ENCODE measurements around the gene GRID2.

The GRID2 gene

GRCh38 chr4:92535599-92535998, 231.8 kb downstream of the GRID2 start:
- DNase-seq: no peak

- DNase-seq: no peak
Observed at GRCh38 chr4:92551616-92552015, 247.8 kb downstream of the GRID2 start.

DNA sequence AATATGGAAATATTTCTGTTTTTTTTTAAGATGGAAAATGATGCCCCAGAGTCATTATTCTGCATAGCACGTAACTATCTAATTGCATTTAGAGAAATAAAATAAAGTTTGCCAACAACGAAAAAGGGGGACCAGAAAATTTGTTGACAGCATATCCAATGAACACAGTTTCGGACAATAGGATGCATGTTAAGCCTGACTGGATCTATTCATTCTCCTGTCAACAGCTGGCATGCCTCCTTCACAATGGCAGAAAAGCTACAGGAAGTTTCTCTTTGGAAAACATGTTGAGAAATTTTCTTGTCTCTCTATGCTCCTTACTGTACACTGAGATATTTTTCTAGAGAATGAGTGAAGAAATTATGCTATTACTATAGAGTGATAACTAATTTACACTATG, 262.5 kb downstream of the GRID2 start:
- DNase-seq: no peak

DNA sequence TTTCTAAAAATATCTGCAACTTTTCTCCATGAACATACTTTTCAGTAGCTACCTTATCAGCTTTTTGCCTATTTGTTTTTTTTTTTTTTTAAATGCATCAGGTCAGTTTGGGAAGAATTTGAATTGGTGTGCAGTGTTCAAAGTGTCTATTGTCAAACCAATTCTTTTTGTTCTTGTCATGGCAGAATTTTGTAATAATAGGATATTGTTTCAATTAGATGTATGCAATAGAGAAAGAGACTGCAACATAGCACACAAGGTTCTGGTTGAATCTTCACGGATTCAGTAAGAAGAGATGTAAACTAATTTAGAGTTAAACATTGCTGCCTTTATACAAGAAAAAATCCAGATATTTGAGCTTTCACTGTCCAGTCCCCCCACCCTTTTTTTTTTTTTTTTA, 277.1 kb downstream of the GRID2 start:
- DNase-seq: no peak

DNA sequence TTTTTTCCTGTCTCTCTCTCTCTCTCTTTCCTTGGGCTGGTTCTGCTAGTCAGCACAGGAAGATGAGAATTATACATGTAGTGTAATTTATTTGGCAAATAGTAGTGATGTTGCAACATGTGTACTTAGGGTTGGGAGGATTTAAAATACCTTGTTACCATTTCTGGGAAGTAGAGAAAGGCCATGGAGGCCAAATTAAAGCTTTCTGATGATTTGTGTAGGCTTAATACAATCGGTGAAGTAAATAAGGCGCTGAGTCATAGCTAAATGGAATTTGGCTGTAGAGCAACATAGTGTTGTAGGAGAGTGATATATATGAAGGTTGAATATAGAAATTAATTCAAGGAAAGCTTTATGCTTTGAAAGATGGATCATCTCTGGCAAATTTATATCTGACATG, 295.3 kb downstream of the GRID2 start:
- DNase-seq: no peak

DNA sequence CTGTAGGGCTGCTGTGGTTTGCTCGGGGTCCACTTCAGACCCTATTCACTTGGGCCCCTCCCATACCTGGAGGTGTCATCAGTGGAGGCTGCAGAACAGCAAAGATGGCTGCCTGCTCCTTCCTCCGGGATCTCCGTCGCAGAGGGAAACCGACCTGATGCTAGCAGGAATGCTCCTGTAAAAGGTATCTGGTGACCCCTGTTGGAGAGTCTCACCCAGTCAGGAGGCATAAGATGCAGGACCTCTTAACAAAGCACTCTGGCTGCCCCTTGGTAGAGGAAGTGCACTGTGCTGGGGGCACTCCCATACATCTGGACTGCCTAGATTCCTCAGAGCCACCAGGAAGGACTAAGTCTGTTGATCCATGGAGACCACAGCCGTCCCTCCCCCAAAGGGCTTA, 296.9 kb downstream of the GRID2 start:
- no peak for DNase-seq

DNA sequence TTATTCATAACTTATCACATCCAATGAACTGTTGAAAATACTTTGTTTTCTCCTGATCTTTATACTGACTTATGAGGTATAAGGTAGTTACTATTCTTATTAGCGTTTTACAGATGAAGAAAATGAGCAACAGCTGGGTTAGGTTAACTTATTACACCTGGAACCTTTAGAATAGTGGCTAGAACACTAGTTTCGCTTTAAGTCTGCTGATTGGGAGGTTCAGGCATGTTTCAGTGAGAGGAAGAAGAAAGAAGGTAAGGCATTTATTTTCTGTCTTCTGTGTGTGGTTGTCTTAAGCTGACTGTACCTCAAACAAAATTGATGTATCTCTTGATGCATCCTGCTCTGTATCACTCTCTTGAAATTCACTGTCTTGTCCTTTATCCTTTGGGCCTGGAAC, 302.5 kb downstream of the GRID2 start:
- no peak for DNase-seq

DNA sequence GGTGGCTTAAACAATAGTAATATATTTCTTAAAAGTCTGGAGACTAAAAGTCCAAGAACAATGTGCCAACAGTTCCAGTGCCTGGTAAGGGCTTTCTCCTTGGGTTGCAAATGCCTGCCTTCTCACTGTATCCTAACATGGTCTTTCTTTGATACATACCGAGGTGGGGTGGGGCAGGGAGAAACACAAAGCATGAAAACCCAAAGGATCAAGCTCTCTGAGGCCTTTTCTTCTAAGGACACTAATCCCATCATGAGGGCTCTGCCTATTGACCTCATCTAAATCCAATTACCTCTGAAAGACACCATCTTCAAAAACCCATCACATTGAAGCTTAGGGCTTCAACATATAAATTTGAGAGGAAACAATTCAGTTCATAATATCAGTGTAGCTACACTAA, 311.3 kb downstream of the GRID2 start:
- no peak for DNase-seq

DNA sequence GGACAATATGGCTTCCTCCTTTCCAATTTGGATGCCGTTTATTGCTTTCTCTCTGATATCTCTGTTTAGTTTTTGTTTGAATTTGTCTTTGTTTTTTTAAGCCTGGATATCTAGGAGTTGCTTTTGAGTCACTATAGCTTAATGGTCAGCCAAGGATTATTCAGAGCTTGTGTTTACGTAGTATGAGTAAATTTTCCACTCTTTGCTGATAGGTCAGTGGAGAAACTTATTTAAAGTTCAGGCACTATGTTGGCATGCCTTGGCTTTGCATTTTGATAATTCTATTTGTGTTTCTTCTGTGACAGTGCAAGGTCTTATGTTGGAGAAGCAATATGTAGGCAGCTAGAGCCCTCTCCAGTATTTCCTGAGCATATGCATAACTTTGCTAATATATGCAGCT, 315.2 kb downstream of the GRID2 start:
- no peak for DNase-seq

DNA sequence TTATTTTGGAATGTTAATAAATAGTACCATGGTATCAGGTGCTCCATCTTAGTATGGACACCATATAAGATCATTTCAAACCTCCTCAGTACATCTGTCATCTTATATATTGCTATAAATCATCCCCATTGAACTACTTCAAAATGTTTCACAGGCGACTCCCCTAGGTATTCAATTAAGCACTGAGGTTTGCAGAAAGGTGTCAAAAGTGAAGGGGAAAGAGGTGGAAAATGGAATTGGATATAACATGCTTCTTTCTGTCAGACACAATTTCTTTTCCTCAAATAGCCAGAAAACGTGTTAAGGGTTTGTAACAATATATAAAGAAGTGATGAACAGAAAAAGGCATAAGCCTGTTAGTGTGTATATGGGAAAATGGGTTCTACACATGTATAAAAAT, 325.5 kb downstream of the GRID2 start:
- DNase-seq: no peak

DNA sequence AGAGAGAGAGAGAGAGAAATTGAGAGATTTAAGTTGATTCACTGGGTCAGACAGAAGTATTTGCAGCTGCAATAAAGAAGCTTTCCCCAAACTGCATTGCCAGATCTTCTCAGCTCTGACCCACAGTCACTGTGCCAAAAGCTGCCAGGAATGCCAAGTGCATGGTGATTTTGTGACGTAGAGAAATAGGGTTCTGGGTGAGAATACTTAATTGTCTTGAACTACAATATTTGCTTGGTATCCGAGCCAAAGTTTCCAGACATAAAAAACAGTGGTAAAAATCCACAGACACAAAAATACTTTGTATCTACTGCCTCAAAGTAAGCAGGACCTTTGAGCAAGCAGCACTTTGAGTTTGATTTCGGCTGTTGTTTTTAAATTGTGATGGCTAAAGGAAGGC, 331.1 kb downstream of the GRID2 start:
- no peak for DNase-seq

DNA sequence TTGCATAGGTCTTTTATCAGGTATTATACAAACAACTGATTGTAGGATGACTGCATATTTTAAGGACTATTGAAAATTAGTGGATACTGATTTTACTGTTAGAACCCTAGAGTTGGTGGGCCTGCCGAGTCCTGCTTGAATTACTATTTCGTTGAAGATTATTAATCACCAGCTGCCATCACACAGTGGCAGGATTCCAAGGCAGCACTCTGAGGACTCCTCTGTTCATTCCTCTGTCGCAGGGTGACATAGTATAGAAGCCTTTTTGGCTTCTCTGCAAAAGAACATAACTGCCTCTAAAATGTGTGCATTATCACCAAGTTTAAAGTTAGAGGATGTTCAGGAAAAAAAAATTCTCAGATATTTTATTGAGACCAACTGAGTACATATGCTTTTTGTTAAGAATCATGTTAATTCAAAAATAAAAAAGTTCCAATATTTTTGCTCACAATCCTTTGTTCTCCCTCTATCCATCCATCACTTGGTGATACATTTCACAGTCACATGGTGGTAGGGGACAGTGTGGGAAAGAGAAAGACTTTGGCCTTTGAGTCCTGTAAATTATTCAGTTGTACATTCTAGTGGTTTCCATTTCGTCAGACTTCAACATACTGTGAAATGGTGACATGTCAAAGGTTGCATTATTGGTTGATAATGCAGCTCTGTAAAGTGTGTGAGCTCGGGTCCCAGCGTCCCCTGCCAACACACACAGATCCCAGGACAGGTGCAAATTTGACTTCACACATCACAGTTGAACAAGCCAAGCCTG, 332.5 kb downstream of the GRID2 start:
- DNase-seq: no peak

DNA sequence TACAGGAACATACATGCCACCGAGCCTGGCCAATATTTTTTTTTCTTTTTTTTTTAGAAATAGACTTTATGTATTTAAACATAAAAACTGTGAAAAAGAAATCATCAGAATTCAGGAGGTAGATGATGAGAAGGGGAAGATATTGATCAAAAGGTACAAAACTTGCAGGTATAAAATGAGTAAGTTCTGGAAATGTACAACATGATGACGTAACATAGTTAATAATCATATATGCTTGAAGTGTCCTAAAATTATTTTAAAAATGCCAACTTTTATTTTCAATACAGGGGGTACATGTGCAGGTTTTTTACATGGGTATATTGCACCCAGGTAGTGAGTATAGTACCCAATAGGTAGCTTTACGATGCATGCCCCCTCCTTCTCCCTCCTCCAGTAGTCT, 337.6 kb downstream of the GRID2 start:
- no peak for DNase-seq

GRCh38 chr4:92646826-92647225, 343.1 kb downstream of the GRID2 start:
- no peak for DNase-seq

- DNase-seq: no peak
Observed at GRCh38 chr4:92651536-92651935, 347.8 kb downstream of the GRID2 start.

- no peak for DNase-seq
Observed at GRCh38 chr4:92654084-92654483, 350.3 kb downstream of the GRID2 start.

- DNase-seq: no peak
Observed at GRCh38 chr4:92657695-92658094, 353.9 kb downstream of the GRID2 start.

DNA sequence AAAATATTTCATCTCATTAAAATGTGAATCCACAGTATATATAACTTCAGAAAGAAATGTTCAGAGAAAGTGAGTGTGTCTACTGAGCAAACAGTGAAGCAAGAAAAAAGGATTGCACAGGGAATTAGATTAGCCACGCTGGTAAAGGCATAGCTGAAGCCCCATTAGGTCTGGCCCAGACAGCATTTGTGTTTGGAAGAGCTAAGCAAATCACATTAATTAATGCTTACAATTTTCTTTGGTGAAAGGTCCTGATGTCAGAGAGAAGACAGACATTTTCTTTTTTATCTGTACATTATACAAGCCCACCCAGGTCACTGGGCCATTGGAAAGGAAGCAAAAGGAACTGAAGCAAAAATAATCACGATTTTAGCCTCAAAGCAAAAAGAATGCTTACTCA, 354.6 kb downstream of the GRID2 start:
- no peak for DNase-seq

DNA sequence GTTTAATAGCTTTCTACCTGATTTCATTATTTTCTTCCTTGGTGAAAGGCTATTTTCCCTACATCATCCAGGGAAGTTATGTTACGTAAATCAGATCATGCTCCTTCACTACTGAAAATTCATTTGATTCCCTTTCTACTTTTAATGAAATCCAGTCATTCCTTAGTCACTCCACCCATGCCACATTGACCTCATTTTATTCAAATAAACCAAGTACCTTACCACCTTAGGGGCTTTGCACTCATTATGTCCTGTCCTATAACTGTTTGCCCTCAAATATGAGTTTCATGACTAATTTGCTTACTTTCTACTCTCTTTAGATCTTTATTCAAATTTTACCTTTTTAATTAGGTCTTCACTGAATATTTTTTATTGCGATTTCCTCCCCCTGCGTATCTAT, 374.0 kb downstream of the GRID2 start:
- no peak for DNase-seq

- no peak for DNase-seq
Observed at GRCh38 chr4:92678292-92678691, 374.5 kb downstream of the GRID2 start.

DNA sequence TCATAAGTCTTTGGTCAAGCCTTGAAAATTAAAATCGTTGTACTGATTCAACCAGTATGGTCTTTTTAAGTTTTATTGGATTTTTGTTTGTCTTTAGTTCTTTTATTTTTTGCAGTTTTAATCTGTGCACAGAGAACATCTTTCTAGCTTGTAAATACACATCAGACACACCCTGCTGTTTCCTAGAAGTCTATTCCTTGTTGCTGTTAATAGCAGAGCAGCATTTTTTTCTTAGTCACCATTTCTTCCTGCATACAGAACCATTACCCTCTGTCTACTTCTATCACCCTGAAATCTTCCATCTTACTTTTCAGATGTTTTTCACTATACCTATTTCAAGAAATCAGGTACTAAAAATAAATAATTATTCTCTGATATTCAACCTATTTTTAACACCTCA, 375.4 kb downstream of the GRID2 start:
- DNase-seq: no peak

- no peak for DNase-seq
Observed at GRCh38 chr4:92714640-92715039, 410.9 kb downstream of the GRID2 start.

DNA sequence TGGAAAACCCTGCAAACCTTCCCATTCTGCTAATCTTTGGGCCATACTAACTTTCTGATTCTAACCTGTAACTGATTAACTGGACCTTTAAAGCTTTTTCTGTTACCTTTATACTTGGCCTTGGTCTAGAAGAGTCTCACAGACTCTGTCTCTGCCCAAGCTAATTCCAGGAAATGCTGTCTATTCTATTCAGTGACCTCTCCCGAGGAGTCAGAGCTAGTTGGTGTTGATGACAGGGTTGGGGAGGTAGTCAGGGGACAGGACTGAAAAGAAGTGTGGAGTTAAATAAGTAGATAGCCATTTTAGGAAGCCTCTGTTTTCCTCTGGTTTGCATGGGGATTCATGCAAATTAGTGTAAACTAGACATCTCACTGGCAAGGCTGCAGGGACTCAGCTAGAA, 429.5 kb downstream of the GRID2 start:
- no peak for DNase-seq

DNA sequence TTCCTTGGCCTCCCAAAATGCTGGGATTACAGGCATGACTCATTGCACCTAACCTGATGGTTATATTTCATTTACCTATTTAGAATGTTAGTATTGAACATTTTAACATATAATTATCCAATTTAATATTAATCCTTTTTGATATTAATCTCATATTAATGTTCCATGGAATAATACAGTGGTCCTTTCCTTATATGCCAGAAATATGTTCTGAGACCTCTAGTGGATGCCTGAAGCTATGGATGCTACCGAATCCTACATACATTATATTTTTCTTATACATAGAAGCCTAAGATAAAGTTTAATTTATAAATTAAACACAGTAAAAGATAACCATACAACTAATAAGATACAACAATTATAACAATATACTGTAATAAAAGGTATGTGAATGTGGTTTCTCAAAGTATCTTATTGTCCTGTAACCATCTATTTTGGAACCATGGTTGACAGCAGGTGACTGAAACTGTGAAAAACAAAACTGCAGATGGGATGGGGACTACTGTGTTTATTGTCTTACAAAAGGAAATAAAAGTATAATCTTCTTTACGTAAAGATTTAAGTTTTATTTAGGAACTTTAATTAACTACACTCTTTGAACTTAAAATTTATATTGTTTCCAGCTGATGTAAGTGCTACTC, 431.4 kb downstream of the GRID2 start:
- no peak for DNase-seq

DNA sequence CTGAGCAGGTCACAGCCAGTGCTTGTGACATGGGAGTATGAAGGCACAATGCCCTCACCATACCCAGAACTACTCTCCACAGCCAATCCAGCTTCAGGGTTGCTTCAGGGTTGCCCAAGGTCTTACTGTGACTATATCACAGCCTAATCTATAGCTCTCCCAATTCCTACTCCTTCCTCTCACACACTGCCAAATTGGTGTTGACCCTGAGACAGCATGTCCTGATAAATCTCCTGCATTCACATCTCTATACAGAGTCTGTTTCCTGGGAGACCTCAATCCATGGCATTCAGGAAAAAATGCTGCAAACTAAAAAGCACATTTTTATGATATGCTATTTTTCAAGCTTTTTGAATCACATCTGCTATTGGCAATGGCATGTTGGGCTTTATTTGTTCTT, 456.7 kb downstream of the GRID2 start:
- no peak for DNase-seq
